ENCODE data around the gene HSF4. TPM values are rescaled to one million over a fixed set of nuclear protein-coding genes. Genes with fewer than 3 reads are reported as not detected.

Gene HSF4
- total RNA-seq, 1 experiment from 2014 or later: 1.6 TPM

GRCh38 chr16:67183627-67184452, 19.3 kb downstream of the HSF4 start, which contains the start of gene MATCAP1:
Gene MATCAP1, minus strand, starts transcription at chr16:67183963. Its CDS starts 3,353 bp downstream, at chr16:67180610.
- peak; percentile 100 for DNase-seq
- Histone ChIP-seq H3K36me3 (replicated peaks; ENCODE audit: control insufficient read depth, insufficient read depth, low read length) (no peaks in the 10 kb centered on the region), H3K27me3 (ENCODE audit: control insufficient read depth, insufficient read depth, low read length) (peaks cover 19% of the 10 kb centered on the region), H3K4me3 (ENCODE audit: insufficient read depth, low read depth, low read length) (peak within 1 kb of the TSS; percentile 83)

- H3K4me3 ChIP-seq (ENCODE audit: insufficient read depth, low read depth, low read length): peak overlapping the region; percentile 83
- peaks cover 19% of the 10 kb centered on the region for H3K27me3 ChIP-seq (ENCODE audit: control insufficient read depth, insufficient read depth, low read length)
- H3K36me3 ChIP-seq (replicated peaks; ENCODE audit: control insufficient read depth, insufficient read depth, low read length): no peaks in the 10 kb centered on the region
- DNase-seq: peak; percentile 83
These were observed 20.0 kb downstream of the HSF4 start for GRCh38 chr16:67184453-67184994.

GRCh38 chr16:67184995-67185650, 20.6 kb downstream of the HSF4 start:
- peak; percentile 94 for DNase-seq
- Histone ChIP-seq H3K36me3 (replicated peaks; ENCODE audit: control insufficient read depth, insufficient read depth, low read length) (no peaks in the 10 kb centered on the region), H3K27me3 (ENCODE audit: control insufficient read depth, insufficient read depth, low read length) (peaks cover 19% of the 10 kb centered on the region), H3K4me3 (ENCODE audit: insufficient read depth, low read depth, low read length) (peak overlapping the region; percentile 83; the same call in 1 of the 2 replicates)

- H3K27me3 ChIP-seq (ENCODE audit: control insufficient read depth, insufficient read depth, low read length): peaks cover 19% of the 10 kb centered on the region
- H3K4me3 ChIP-seq (ENCODE audit: insufficient read depth, low read depth, low read length): no peak overlapping the region
These were observed 21.1 kb downstream of the HSF4 start for GRCh38 chr16:67185651-67186134.

GRCh38 chr16:67186550-67186950, 22.0 kb downstream of the HSF4 start:
- DNase-seq: peak; percentile 59
- Histone ChIP-seq H3K27me3 (ENCODE audit: control insufficient read depth, insufficient read depth, low read length) (peaks cover 19% of the 10 kb centered on the region), H3K4me3 (ENCODE audit: insufficient read depth, low read depth, low read length) (no peak overlapping the region), H3K36me3 (replicated peaks; ENCODE audit: control insufficient read depth, insufficient read depth, low read length) (no peaks in the 10 kb centered on the region)

More at GRCh38 chr16:67185651-67186134, 21.1 kb downstream of the HSF4 start:
- DNase-seq: no peak
- no peaks in the 10 kb centered on the region for H3K36me3 ChIP-seq (replicated peaks; ENCODE audit: control insufficient read depth, insufficient read depth, low read length)

GRCh38 chr16:67187175-67187890, 22.8 kb downstream of the HSF4 start:
- Histone ChIP-seq H3K36me3 (replicated peaks; ENCODE audit: control insufficient read depth, insufficient read depth, low read length) (no peaks in the 10 kb centered on the region), H3K27me3 (ENCODE audit: control insufficient read depth, insufficient read depth, low read length) (peaks cover 19% of the 10 kb centered on the region), H3K4me3 (ENCODE audit: insufficient read depth, low read depth, low read length) (no peak overlapping the region)
- no peak for DNase-seq

GRCh38 chr16:67188323-67188722, 23.8 kb downstream of the HSF4 start:
- Histone ChIP-seq H3K27me3 (ENCODE audit: control insufficient read depth, insufficient read depth, low read length) (peaks cover 19% of the 10 kb centered on the region), H3K36me3 (replicated peaks; ENCODE audit: control insufficient read depth, insufficient read depth, low read length) (peaks cover 2% of the 10 kb centered on the region), H3K4me3 (ENCODE audit: insufficient read depth, low read depth, low read length) (no peak overlapping the region)
- DNase-seq: no peak

GRCh38 chr16:67188798-67189197, 24.3 kb downstream of the HSF4 start:
- DNase-seq: no peak

GRCh38 chr16:67190041-67190440, 25.5 kb downstream of the HSF4 start, which contains the start of gene EXOC3L1:
Gene EXOC3L1, minus strand, starts transcription at chr16:67190136. Its CDS starts 460 bp downstream, at chr16:67189676.
- Histone ChIP-seq H3K36me3 (replicated peaks; ENCODE audit: control insufficient read depth, insufficient read depth, low read length) (peaks cover 16% of the 10 kb centered on the region), H3K27me3 (ENCODE audit: control insufficient read depth, insufficient read depth, low read length) (peaks cover 9% of the 10 kb centered on the region), H3K4me3 (ENCODE audit: insufficient read depth, low read depth, low read length) (peak within 1 kb of the TSS; percentile 3; the same call in 1 of the 2 replicates)
- DNase-seq: no peak

More at GRCh38 chr16:67188798-67189197, 24.3 kb downstream of the HSF4 start:
- H3K36me3 ChIP-seq (replicated peaks; ENCODE audit: control insufficient read depth, insufficient read depth, low read length): peaks cover 5% of the 10 kb centered on the region
- peaks cover 19% of the 10 kb centered on the region for H3K27me3 ChIP-seq (ENCODE audit: control insufficient read depth, insufficient read depth, low read length)
- no peak overlapping the region for H3K4me3 ChIP-seq (ENCODE audit: insufficient read depth, low read depth, low read length)

GRCh38 chr16:67190448-67191399, 26.2 kb downstream of the HSF4 start:
- H3K27me3 ChIP-seq (ENCODE audit: control insufficient read depth, insufficient read depth, low read length): peaks cover 5% of the 10 kb centered on the region
- H3K36me3 ChIP-seq (replicated peaks; ENCODE audit: control insufficient read depth, insufficient read depth, low read length): peaks cover 21% of the 10 kb centered on the region
- H3K4me3 ChIP-seq (ENCODE audit: insufficient read depth, low read depth, low read length): no peak overlapping the region
- DNase-seq: no peak

- DNase-seq: no peak
- H3K4me3 ChIP-seq (ENCODE audit: insufficient read depth, low read depth, low read length): peak overlapping the region; percentile 3; the same call in 1 of the 2 replicates
- H3K27me3 ChIP-seq (ENCODE audit: control insufficient read depth, insufficient read depth, low read length): no peaks in the 10 kb centered on the region
- H3K36me3 ChIP-seq (replicated peaks; ENCODE audit: control insufficient read depth, insufficient read depth, low read length): peaks cover 27% of the 10 kb centered on the region
These were observed 27.0 kb downstream of the HSF4 start for GRCh38 chr16:67191411-67191994.

- peak; percentile 97 for DNase-seq
- Histone ChIP-seq H3K36me3 (replicated peaks; ENCODE audit: control insufficient read depth, insufficient read depth, low read length) (peaks cover 34% of the 10 kb centered on the region), H3K4me3 (ENCODE audit: insufficient read depth, low read depth, low read length) (peak within 1 kb of the TSS; percentile 95), H3K27me3 (ENCODE audit: control insufficient read depth, insufficient read depth, low read length) (no peaks in the 10 kb centered on the region)
These were observed 27.6 kb downstream of the HSF4 start, which contains the start of gene E2F4 for GRCh38 chr16:67191995-67192681. Gene E2F4, plus strand, starts transcription at chr16:67192155. Its CDS starts 73 bp downstream, at chr16:67192228.
